Epithelial cell of proximal tubule (primary cell): ENCODE data around the gene PROX2. TPM values are rescaled to one million over a fixed set of nuclear protein-coding genes. Genes with fewer than 3 reads are reported as not detected.

Experiments used
- DNase-seq: peaks from one replicate; pipeline ENCODE4 v3.0.0-alpha.2; 2011; ENCODE audit warnings: low read depth
- H3K4me3 ChIP-seq: 2 replicates; pipeline ENCODE4 v1.5.1; 2011; ENCODE audit warnings: low read depth, mild to moderate bottlenecking, low read length
- total RNA-seq: library from RNA; depleted of rRNA; stranded (reverse); fragments of >200 nt; gene quantifications from 2 replicates; pipeline ENCODE4 v1.2.3, GENCODE V29; 2015
- TF ChIP-seq, protein P1 (sequence below): conservative IDR thresholded peaks from 2 replicates; pipeline ENCODE4 v1.5.1; 2012; ENCODE audit warnings: low read depth, mild to moderate bottlenecking, low read length

The PROX2 gene, protein sequence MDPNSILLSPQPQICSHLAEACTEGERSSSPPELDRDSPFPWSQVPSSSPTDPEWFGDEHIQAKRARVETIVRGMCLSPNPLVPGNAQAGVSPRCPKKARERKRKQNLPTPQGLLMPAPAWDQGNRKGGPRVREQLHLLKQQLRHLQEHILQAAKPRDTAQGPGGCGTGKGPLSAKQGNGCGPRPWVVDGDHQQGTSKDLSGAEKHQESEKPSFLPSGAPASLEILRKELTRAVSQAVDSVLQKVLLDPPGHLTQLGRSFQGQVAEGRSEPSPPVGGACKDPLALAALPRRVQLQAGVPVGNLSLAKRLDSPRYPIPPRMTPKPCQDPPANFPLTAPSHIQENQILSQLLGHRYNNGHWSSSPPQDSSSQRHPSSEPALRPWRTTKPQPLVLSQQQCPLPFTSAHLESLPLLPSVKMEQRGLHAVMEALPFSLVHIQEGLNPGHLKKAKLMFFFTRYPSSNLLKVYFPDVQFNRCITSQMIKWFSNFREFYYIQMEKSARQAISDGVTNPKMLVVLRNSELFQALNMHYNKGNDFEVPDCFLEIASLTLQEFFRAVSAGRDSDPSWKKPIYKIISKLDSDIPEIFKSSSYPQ
- total RNA-seq = not detected in 2 replicates

DNA sequence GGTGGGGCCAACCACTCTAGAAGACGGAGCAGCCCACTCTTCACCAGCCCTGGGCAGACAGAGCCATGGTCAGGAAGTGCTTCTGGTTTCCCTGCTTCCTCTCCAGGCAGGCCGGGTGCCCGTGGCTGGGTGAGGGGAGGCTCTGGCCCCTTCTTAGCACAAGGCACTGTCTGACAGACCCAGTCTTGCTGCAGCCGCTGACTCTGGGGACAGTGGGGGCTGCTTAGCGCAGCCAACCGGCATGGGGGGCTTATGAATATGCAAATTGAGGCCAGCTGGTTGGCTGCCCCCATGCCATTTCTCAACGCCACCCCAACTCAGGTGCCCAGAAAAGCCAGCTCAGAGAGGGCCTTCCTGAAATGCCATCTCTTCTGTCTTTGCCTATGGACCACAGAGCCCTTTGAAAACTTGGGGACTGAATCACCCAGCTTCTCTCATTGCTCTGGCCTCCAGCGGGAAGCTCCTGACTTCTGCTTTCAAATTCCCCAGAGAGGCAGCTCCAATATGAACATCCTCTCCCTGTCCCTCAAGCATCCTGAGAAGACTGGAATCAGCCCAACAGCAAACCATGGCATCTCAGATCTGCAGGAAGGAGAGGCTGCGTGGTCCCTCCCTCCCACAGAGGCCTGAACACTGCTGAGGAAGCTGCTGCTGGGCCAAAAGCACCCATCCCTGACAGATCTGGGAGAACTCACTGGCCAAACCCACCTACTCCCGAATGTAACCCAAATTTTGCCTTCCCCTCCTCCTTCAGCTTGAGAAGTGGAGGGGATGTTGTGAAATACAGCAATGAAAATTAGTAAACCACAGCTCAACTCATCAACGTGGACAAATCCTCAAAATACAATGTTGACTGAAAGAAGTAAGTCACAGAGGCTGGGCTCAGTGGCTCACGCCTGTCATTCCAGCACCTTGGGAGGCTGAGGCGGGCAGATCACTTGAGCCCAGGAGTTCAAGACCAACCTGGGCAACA lies at the start of gene PROX2:
Gene PROX2, minus strand, starts transcription at position 205 of the 973 bp plus-strand sequence. CDS start 12,311 bp downstream, outside the sequence.
- DNase-seq = no peak
- no peak within 1 kb of the TSS for H3K4me3 ChIP-seq
- TF ChIP-seq, protein P1, sequence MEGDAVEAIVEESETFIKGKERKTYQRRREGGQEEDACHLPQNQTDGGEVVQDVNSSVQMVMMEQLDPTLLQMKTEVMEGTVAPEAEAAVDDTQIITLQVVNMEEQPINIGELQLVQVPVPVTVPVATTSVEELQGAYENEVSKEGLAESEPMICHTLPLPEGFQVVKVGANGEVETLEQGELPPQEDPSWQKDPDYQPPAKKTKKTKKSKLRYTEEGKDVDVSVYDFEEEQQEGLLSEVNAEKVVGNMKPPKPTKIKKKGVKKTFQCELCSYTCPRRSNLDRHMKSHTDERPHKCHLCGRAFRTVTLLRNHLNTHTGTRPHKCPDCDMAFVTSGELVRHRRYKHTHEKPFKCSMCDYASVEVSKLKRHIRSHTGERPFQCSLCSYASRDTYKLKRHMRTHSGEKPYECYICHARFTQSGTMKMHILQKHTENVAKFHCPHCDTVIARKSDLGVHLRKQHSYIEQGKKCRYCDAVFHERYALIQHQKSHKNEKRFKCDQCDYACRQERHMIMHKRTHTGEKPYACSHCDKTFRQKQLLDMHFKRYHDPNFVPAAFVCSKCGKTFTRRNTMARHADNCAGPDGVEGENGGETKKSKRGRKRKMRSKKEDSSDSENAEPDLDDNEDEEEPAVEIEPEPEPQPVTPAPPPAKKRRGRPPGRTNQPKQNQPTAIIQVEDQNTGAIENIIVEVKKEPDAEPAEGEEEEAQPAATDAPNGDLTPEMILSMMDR = no peak

DNA sequence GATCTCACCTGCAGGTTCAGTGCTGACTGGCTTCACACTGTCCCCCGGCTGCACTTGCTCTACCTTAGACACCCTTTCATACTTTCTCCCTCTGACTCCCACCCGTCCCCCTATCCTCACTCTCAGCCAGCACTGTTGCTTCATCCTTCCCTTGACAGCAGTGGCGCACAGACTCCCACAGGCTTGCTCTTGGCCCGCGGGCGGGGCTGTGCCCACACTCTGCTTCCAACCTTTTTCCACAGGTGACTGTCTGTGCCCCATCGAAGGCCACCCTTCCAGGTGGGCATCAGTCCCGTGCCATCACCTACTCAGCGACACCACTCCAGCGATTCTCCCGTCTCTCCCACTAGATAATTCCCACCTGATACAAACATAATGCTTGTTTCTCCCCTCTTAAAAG lies 48.1 kb upstream of the PROX2 start:
- H3K4me3 ChIP-seq = no peak overlapping the region
- DNase-seq = no peak
- TF ChIP-seq, protein P1 = no peak

DNA sequence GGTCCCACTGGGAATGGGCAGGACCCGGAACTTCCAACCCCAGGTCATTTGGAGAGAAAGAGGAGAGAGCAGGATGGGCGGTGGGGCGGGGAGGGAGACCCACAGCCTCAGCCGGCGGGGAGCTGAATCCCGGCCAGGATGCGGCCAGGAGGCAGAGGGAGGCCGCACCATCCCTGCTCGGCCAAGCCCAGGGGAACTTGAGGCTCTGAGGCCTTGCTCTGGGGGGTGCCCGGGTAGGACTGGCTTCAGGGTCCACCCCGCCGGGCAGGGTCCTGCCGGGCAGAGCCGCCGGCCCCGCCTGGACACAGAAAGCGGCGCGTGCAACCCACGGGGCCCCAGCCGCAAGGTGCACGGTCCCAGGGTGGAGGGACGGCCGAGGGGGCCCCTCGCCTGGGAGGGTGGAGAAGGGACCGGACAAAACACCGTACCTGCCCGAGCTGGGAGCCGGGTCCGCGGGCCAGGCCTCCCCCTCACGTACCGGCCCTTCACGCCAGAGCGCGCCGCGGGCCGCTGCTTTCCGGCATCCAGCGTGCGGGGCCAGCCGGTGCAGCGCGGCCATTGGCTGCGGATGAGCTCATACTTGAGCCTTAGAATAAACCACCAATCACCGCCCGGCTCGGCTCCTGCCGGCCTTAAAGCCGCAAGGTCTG lies 46.9 kb upstream of the PROX2 start, which contains the start of gene RPS6KL1:
Gene RPS6KL1, minus strand, starts transcription at position 509 of the 650 bp plus-strand sequence. CDS start 1,719 bp downstream, outside the sequence.
- TF ChIP-seq, protein P1 = no peak
- DNase-seq = no peak
- H3K4me3 ChIP-seq = peak within 1 kb of the TSS; percentile 75

DNA sequence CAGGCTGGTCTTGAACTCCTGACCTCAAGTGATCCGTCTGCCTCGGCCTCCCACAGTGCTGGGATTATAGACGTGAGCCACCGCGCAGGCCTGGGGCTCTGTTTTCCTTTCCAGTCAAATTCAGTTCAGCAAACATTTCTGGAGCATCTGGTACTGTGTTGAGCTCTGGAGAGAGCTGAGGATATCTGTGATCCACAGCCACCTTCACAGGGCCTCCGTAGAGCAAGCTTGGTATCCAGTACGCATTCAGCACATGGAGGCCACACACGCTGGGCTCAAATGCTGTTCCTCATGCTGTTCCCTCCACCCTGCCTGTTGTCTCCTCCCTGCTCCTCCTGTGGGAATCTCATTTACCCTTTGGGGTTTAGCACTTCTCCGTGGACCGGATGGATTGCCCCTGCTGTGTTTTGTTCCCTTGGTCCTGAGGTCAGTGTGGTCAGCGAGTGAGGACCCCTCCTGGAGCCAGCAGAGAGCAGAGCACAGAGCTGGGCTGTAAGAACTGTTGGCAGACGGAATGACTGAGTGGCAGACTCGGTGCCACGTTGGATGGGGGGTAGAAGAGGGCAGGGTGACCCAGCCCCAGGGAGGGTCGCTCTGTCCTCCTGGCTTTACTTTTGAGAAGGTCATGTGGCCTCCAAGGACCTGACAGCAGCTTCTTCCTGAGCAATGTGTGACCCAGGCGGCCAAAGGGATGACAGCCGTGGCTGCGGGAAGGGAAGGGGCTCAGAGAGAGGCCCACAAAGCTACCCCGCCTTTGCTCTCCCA lies 46.2 kb upstream of the PROX2 start:
- DNase-seq = no peak
- TF ChIP-seq, protein P1 = no peak
- peak overlapping the region; percentile 75 for H3K4me3 ChIP-seq

DNA sequence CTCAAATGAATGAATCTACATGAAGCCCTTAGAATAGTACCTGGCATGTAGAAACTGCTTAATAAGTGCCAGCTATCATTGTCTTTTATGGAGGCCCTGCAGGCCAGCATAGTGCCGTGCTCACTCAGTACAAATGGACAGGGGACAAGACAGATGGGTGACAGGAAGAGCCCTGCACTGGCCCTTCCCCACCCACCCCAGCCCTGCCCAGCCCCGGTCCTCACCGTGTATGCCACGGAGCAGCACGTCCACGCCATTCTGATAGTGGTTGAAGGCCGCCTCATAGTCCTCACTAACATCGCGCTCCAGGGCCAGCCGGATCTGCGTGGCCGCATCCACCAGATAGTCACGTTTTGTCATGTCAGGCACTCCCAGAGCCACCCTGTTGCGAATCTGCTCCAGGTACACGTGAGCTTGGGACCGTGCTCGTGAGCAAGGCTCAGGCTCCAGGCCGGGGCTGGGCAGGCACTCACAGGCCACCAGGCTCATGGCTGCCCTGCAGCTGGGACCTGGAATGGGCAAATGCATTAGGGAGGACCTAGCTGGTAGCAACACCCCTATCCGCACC lies 45.2 kb upstream of the PROX2 start:
- no peak overlapping the region for H3K4me3 ChIP-seq
- DNase-seq = no peak
- TF ChIP-seq, protein P1 = no peak
